GM13976 (cell line): ENCODE data around the gene SH3RF3.
A peak's percentile ranks its signal among the peaks of the same experiment; 100 is the strongest.

Experiments
- DNase-seq: peaks from one replicate; pipeline ENCODE4 v3.0.0; 2012; ENCODE audit warnings: low spot score
- CTCF ChIP-seq: IDR thresholded peaks from 2 replicates; pipeline ENCODE4 v1.5.1; 2012; ENCODE audit warnings: borderline replicate concordance, mild to moderate bottlenecking; ENCODE audit not compliant: insufficient read depth; ENCODE audit errors: extremely low read depth, missing control alignments, control extremely low read depth
- in situ Hi-C: fragments of 300-500 bp; cut with MboI; formaldehyde crosslinking; loops from one replicate; pipeline ENCODE4 v1.12.0; 2022; ENCODE audit warnings: low sequenced_read_pairs, mixed read lengths, inconsistent platforms; ENCODE audit not compliant: unreplicated experiment

Gene SH3RF3

GRCh38 chr2:109238580-109238979, 109.6 kb downstream of the SH3RF3 start:
- in situ Hi-C loops = no loop called here
- DNase-seq = peak; percentile 41
- TF ChIP-seq CTCF = no peak

GRCh38 chr2:109239720-109240119, 110.7 kb downstream of the SH3RF3 start:
- in situ Hi-C loops = no loop called here
- DNase-seq = no peak
- no peak for TF ChIP-seq CTCF

- in situ Hi-C loops = no loop called here
- no peak for DNase-seq
- no peak for TF ChIP-seq CTCF
Observed at GRCh38 chr2:109242210-109242653, 113.2 kb downstream of the SH3RF3 start.

GRCh38 chr2:109242654-109243331, 113.8 kb downstream of the SH3RF3 start:
- in situ Hi-C loops = no loop called here
- no peak for DNase-seq
- TF ChIP-seq CTCF = no peak

GRCh38 chr2:109243526-109244303, 114.7 kb downstream of the SH3RF3 start:
- TF ChIP-seq CTCF = no peak
- in situ Hi-C loops = no loop called here
- no peak for DNase-seq

GRCh38 chr2:109244304-109244582, 115.2 kb downstream of the SH3RF3 start:
- DNase-seq = no peak
- TF ChIP-seq CTCF = no peak
- in situ Hi-C loops = no loop called here
